Thyroid gland (tissue), 4 donors: Measurements from ENCODE around the gene DLL4. TPM values are rescaled to one million over a fixed set of nuclear protein-coding genes. Genes with fewer than 3 reads are reported as not detected.

ENCODE experiments used
- DNase-seq, 2 donors: peaks; one replicate each; pipeline ENCODE4 v3.0.0-alpha.2; 2019
- H3K27ac ChIP-seq, 3 donors: fragments of 200-600 bp; sonication (generic); 1 replicate in 2 of 3; 2 replicates in 1 of 3; pipeline ENCODE4 v1.5.1; 2016 to 2019; ENCODE audit warnings: mild to moderate bottlenecking in 1 of 3, moderate library complexity in 1 of 3
- H3K27me3 ChIP-seq: fragments of 200-600 bp; sonication (generic); one replicate; pipeline ENCODE4 v1.5.1; 2019
- H3K36me3 ChIP-seq, 2 donors: fragments of 200-600 bp; sonication (generic); one replicate each; pipeline ENCODE4 v1.5.1; 2016 to 2019
- H3K4me1 ChIP-seq, 2 donors: fragments of 200-600 bp; sonication (generic); one replicate each; pipeline ENCODE4 v1.5.1; 2017 to 2019
- H3K4me3 ChIP-seq, 3 donors: fragments of 200-600 bp; sonication (generic); replicated peaks in 1 of 3; 1 replicate in 2 of 3; 2 replicates in 1 of 3; pipeline ENCODE4 v1.5.1; 2016; ENCODE audit warnings: mild to moderate bottlenecking in 1 of 3
- H3K9me3 ChIP-seq: fragments of 200-600 bp; sonication (generic); one replicate; pipeline ENCODE4 v1.5.1; 2017
- POLR2A ChIP-seq, 2 donors: fragments of 450-650 bp; IDR thresholded peaks; one replicate each; pipeline ENCODE4 v1.6.1; 2017; ENCODE audit warnings: antibody characterized with exemption in 2 of 2, mild to moderate bottlenecking in 2 of 2, moderate library complexity in 1 of 2
- WGBS, 2 donors: methylation state at CpG; one replicate each; pipeline ENCODE4 v1.1.5; 2017; 5-methylcytosine and 5-hydroxymethylcytosine counted together
- intact Hi-C: fragments of 100-400 bp; cut with DNase I; formaldehyde crosslinking; loops from one replicate; pipeline ENCODE4 v1.15.1; 2023
- total RNA-seq, 4 donors: library from RNA; depleted of rRNA; stranded (reverse); fragments of >200 nt; gene quantifications; one replicate each; pipeline ENCODE4 v1.2.3, GENCODE V29; 2016
- TF ChIP-seq, protein P1 (sequence below), 6 experiments: fragments of 200-600 bp in 3 of 6; fragments of 450-650 bp in 3 of 6; sonication (generic) in 3 of 6; IDR thresholded peaks; one replicate each; pipeline ENCODE4 v1.5.1; 2016 to 2019; ENCODE audit warnings: antibody characterized with exemption in 6 of 6, mild to moderate bottlenecking in 2 of 6, inconsistent platforms in 1 of 6, moderate library complexity in 1 of 6

Gene DLL4
- total RNA-seq, 4 donors from 2014 or later: 6.8 to 27.1 (median 10.8) TPM

DNA sequence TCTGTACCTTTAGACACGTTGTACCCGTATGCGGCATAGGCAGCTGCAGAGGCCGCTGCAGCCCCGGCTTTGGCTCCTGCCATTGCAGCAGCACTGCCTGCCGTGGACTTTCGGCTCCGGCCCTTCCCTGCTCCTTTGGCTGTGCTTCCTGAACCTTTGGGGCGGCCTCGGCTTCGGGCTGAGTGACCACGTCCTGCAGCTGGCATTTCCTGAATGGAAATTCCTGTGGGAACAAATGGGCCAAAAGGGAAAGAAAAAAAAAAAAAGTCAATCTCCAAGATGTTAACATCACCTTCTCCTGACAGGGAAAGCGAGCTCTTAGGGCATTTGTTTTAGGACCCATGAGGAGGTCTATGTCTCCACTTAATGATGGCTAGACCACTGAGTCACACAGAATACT, 53.7 kb downstream of the DLL4 start:
- H3K4me3 ChIP-seq: no peak overlapping the region
- no peaks in the 10 kb centered on the region for H3K4me1 ChIP-seq
- H3K27ac ChIP-seq: no peak overlapping the region
- intact Hi-C loops: no loop called here
- H3K9me3 ChIP-seq: no peaks in the 10 kb centered on the region
- 83 to 93% methylated on average over 13 of the region's 13 CpGs for WGBS, 2 donors
- TF ChIP-seq, protein P1, sequence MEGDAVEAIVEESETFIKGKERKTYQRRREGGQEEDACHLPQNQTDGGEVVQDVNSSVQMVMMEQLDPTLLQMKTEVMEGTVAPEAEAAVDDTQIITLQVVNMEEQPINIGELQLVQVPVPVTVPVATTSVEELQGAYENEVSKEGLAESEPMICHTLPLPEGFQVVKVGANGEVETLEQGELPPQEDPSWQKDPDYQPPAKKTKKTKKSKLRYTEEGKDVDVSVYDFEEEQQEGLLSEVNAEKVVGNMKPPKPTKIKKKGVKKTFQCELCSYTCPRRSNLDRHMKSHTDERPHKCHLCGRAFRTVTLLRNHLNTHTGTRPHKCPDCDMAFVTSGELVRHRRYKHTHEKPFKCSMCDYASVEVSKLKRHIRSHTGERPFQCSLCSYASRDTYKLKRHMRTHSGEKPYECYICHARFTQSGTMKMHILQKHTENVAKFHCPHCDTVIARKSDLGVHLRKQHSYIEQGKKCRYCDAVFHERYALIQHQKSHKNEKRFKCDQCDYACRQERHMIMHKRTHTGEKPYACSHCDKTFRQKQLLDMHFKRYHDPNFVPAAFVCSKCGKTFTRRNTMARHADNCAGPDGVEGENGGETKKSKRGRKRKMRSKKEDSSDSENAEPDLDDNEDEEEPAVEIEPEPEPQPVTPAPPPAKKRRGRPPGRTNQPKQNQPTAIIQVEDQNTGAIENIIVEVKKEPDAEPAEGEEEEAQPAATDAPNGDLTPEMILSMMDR (IDR thresholded peaks at IDR 0.05): no peak
- TF ChIP-seq POLR2A (IDR thresholded peaks at IDR 0.05): no peak
- DNase-seq: no peak
- peaks cover 89 to 91% of the 10 kb centered on the region in 2 donors for H3K36me3 ChIP-seq
- no peaks in the 10 kb centered on the region for H3K27me3 ChIP-seq

DNA sequence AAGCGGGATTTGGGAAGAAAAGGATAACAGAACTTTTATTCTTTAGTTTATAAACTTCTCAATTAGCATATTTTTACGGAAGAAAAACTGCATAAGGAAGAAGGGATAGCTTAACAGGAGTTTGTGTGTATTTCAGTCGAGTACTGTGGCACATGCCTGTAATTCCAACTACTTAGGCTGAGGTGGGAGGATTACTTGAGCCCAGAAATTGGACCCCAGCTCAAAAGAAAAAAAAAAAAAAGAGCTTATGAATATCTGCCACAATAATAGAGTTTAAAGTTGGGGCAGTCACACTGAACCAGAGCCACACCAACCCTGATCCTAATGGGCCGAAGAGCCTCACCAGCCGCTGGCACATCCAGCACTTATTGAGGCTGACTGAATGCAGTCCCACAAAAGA, 55.3 kb downstream of the DLL4 start:
- H3K36me3 ChIP-seq: peaks cover 79% of the 10 kb centered on the region in 2 donors
- H3K27me3 ChIP-seq: no peaks in the 10 kb centered on the region
- WGBS, 2 donors: 95 to 96% methylated on average over 5 of the region's 5 CpGs
- no peaks in the 10 kb centered on the region for H3K9me3 ChIP-seq
- TF ChIP-seq POLR2A (IDR thresholded peaks at IDR 0.05): no peak
- TF ChIP-seq, protein P1 (IDR thresholded peaks at IDR 0.05): no peak
- no peak overlapping the region for H3K27ac ChIP-seq
- H3K4me3 ChIP-seq: no peak overlapping the region
- no peaks in the 10 kb centered on the region for H3K4me1 ChIP-seq
- DNase-seq: no peak
- intact Hi-C loops: no loop called here

DNA sequence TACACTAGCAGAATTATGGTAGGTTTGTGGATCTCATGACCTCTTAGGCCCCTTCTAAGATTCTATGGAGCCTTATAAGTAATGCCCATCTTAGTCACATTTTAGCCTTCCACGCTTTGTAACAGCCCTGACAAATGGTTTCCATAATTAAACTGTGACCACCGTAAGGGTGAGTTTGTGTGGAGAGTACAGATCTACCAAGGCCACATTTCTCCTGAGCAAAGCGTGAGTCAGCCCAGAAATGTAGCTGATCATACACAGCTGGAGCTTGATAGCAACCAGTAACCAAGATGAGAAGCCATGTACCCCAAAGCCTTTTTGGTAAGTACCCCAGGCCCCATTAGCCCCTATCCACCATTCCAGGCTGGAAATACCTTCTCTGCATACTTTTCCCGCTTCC, 55.8 kb downstream of the DLL4 start:
- intact Hi-C loops: no loop called here
- no peak overlapping the region for H3K27ac ChIP-seq
- no peaks in the 10 kb centered on the region for H3K9me3 ChIP-seq

DNA sequence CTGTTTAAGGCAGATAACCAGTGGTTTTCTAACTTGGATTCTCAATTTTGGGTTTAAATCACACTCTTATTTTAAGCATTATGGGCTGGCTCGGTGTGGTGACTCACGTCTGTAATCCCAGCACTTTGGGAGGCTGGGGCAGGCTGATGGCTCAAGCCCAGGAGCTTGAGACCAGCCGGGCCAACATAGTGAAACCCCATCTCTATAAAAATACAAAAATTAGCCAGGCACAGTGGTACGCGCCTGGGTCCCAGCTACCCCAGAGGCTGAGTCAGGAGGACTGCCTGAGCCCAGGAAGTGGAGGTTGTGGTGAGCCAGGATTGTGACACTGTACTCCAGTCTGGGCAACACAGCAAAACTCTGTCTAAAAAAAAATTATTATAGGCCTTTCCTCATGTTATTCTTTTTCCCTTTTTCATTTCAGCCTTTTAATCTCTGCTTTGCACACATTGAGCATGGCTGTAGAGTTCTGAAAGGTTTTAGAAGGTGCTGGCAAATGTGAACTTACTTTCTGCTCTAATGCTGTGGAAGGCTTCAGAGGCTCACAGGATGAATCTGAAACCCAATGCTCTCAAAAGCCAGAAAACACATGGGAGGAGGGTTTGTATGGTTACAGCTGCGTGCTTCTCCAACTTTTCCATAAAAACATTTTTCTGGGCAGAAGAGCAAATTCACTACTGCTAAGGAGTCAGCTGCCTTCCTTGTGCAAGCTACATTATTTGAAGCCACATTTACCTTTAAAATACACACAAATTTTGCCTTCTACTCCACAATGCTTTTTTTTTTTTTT, 56.6 kb downstream of the DLL4 start:
- no peak for DNase-seq
- intact Hi-C loops: no loop called here
- 89 to 95% methylated on average over 6 of the region's 6 CpGs for WGBS, 2 donors
- H3K27me3 ChIP-seq: no peaks in the 10 kb centered on the region
- H3K36me3 ChIP-seq: peaks cover 66% of the 10 kb centered on the region in 2 donors
- no peaks in the 10 kb centered on the region for H3K9me3 ChIP-seq
- H3K4me1 ChIP-seq: no peaks in the 10 kb centered on the region
- H3K4me3 ChIP-seq: no peak overlapping the region
- no peak for TF ChIP-seq POLR2A (IDR thresholded peaks at IDR 0.05)
- TF ChIP-seq, protein P1 (IDR thresholded peaks at IDR 0.05): no peak
- H3K27ac ChIP-seq: no peak overlapping the region

More for the DNA sequence above, 55.8 kb downstream of the DLL4 start:
- peaks cover 73 to 74% of the 10 kb centered on the region in 2 donors for H3K36me3 ChIP-seq
- no peak for DNase-seq
- no peak overlapping the region for H3K4me3 ChIP-seq
- no peaks in the 10 kb centered on the region for H3K27me3 ChIP-seq
- no peaks in the 10 kb centered on the region for H3K4me1 ChIP-seq
- 97 to 98% methylated on average over 4 of the region's 4 CpGs for WGBS, 2 donors
- no peak for TF ChIP-seq POLR2A (IDR thresholded peaks at IDR 0.05)
- TF ChIP-seq, protein P1 (IDR thresholded peaks at IDR 0.05): no peak

DNA sequence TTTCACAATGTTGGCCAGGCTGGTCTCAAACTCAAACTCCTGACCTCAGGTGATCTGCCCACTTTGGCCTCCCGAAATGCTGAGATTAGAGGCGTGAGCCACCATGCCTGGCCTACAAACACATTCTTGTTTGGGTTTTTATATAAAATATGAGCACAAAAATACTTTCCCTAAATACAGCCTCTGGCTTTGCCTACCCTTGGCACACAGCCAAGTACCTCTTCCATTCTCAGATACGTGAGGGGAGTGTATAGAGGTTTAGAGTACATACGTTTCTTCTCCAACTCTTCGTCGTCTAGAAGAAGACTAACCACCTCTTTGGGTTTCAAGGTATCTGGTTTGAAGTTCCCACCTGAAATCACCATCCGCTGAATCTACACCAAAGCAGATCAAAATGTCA, 57.7 kb downstream of the DLL4 start:
- intact Hi-C loops: no loop called here
- Histone ChIP-seq H3K4me3 (no peak overlapping the region), H3K9me3 (no peaks in the 10 kb centered on the region), H3K36me3 (peaks cover 57 to 61% of the 10 kb centered on the region in 2 donors), H3K4me1 (no peaks in the 10 kb centered on the region), H3K27me3 (no peaks in the 10 kb centered on the region), H3K27ac (no peak overlapping the region)
- no peak for DNase-seq
- TF ChIP-seq POLR2A (IDR thresholded peaks at IDR 0.05): no peak
- TF ChIP-seq, protein P1 (IDR thresholded peaks at IDR 0.05): no peak
- 88 to 89% methylated on average over 7 of the region's 7 CpGs for WGBS, 2 donors
